ENCODE data around the gene GASK1A. TPM values are rescaled to one million over a fixed set of nuclear protein-coding genes. Genes with fewer than 3 reads are reported as not detected.
A peak's percentile ranks its signal among the peaks of the same experiment; 100 is the strongest.

The GASK1A gene
- total RNA-seq, 3 donors from 2014 or later, result 1.2 to 10.0 (median 3.6) TPM

DNA sequence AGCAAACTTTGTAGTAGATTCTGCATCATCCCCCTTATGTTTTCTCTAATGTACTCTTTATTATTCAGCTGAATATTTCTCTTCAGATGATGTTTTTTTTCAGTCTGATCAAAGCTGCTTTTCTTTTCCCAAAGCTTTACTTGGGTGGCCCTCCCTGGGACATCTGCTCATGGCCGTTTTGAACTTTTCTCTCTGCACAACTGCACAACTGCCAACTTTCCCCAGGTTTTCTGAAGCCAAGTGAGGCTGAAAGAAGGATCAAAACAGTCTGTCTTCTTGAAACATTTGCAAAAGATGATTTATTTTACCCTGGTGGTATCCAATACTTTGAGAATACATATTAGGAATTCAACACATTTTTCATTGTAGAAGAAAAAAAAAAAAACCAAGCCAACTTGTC lies 43.0 kb downstream of the GASK1A start:
- intact Hi-C loops (cut with DNase I, micrococcal nuclease), result no loop called here
- Histone ChIP-seq H3K36me3 (ENCODE audit: low read depth) (no peaks in the 10 kb centered on the region), H3K4me1 (ENCODE audit: low read depth) (no peaks in the 10 kb centered on the region), H3K4me3 (no peak overlapping the region), H3K9me3 (no peaks in the 10 kb centered on the region)
- DNase-seq (no peak), ATAC-seq (no peak)
- TF ChIP-seq, protein P1, sequence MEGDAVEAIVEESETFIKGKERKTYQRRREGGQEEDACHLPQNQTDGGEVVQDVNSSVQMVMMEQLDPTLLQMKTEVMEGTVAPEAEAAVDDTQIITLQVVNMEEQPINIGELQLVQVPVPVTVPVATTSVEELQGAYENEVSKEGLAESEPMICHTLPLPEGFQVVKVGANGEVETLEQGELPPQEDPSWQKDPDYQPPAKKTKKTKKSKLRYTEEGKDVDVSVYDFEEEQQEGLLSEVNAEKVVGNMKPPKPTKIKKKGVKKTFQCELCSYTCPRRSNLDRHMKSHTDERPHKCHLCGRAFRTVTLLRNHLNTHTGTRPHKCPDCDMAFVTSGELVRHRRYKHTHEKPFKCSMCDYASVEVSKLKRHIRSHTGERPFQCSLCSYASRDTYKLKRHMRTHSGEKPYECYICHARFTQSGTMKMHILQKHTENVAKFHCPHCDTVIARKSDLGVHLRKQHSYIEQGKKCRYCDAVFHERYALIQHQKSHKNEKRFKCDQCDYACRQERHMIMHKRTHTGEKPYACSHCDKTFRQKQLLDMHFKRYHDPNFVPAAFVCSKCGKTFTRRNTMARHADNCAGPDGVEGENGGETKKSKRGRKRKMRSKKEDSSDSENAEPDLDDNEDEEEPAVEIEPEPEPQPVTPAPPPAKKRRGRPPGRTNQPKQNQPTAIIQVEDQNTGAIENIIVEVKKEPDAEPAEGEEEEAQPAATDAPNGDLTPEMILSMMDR (IDR thresholded peaks at IDR 0.05), result no peak

DNA sequence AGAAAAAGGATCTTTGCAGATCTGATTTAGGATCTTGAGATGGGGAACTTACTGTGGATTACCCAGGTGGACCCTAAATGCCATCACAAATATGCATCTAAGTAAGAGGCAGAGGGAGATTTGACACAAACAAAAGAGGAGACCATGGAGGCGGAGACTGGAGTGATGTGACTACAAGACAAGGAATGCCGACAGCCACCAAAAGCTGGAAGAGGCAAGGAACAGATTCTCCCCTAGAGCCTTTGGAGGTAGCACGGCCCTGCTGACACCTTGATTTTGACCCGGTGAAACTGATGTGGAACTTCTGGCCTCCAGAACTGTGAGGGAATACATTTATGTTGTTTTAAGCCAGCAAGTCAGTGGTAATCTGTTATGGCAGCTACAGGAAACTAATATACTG lies 44.0 kb downstream of the GASK1A start:
- ATAC-seq (no peak), DNase-seq (no peak)
- H3K36me3 ChIP-seq (ENCODE audit: low read depth), result no peaks in the 10 kb centered on the region
- no peaks in the 10 kb centered on the region for H3K9me3 ChIP-seq
- TF ChIP-seq, protein P1 (IDR thresholded peaks at IDR 0.05), result no peak
- no peaks in the 10 kb centered on the region for H3K4me1 ChIP-seq (ENCODE audit: low read depth)
- intact Hi-C loops (cut with DNase I, micrococcal nuclease), result no loop called here
- H3K4me3 ChIP-seq, result no peak overlapping the region

DNA sequence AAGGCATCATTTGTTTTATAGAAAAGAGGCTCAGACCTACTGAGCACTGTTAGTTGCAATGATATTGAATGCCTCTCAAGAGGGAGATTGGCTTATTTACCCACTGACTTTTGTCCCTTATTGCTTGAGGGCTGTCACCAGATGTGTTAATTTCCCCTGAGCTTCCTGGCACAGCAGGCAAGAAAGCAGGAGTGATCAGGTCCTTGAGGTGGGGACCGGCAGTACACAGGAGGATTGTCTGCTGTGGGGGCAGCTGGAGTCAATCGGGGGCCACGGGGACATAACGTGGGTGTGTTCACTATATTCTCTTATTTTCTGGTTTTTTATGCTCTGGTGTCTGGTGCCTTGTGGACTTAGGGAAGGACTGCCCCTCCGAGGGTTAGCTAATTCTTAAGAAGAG lies 44.6 kb downstream of the GASK1A start:
- TF ChIP-seq, protein P1 (IDR thresholded peaks at IDR 0.05), result no peak
- ATAC-seq (no peak), DNase-seq (no peak)
- H3K36me3 ChIP-seq (ENCODE audit: low read depth), result no peaks in the 10 kb centered on the region
- H3K4me1 ChIP-seq (ENCODE audit: low read depth), result no peaks in the 10 kb centered on the region
- no peaks in the 10 kb centered on the region for H3K9me3 ChIP-seq
- intact Hi-C loops (cut with DNase I, micrococcal nuclease), result no loop called here
- H3K4me3 ChIP-seq, result no peak overlapping the region

DNA sequence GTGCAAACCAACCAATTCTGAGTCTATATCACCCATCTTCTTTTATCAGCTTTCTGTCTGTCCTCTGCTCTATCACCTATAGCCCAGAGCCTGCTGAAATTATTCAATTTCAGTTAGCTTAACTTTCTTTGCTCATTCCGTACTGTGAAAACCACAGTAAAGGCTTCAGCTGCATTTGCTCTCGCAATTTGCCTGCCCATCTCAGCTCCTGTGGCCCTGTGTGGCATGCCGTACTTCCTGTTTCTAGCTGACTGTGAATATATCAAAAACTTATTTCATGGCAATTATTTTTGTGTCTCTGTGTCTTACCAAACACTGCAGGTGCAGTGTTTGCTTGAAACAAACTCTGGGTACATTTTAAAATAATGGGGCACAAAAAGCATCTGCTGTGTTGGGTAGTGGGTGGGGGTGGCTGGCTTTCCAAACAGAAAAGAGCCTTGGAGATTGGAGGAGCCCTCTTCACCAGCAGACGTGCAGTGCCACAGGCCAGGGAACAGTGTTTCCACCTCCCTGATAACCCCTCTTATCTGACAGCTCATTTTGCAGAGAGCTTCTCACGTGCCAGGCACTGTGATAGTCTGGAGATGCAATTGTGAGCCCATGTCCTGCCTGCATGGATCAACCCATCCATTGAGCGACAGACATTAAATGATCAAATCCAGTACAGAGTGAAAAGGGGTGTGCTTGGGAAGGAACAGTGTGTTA lies 45.2 kb downstream of the GASK1A start:
- TF ChIP-seq, protein P1 (IDR thresholded peaks at IDR 0.05), result no peak
- no peak for DNase-seq
- ATAC-seq, result peak; percentile 52
- no peaks in the 10 kb centered on the region for H3K4me1 ChIP-seq (ENCODE audit: low read depth)
- intact Hi-C loops (cut with DNase I, micrococcal nuclease), result no loop called here
- no peaks in the 10 kb centered on the region for H3K36me3 ChIP-seq (ENCODE audit: low read depth)
- H3K9me3 ChIP-seq, result no peaks in the 10 kb centered on the region
- H3K4me3 ChIP-seq, result no peak overlapping the region

DNA sequence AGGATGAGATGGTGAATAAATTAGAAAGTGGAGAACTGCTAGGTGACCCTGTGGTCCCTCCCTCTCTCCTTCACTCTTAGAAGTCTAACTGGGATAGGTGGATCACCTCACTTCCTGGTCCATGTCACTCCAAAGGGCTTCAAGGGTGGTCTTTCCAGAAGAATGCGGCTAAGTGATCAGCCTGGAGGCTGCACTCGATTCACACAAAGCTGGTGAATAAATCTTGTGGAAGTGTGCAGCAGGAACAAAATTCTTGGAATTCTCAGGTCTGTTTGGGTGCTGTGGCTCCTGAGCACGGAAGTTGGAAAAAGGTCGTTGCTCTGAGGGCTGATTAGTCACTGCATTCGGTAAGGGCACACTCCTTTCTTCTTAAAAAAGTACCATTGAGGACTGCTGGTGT lies 46.3 kb downstream of the GASK1A start:
- intact Hi-C loops (cut with DNase I, micrococcal nuclease), result no loop called here
- DNase-seq (no peak), ATAC-seq (no peak)
- Histone ChIP-seq H3K4me3 (no peak overlapping the region), H3K4me1 (ENCODE audit: low read depth) (no peaks in the 10 kb centered on the region), H3K36me3 (ENCODE audit: low read depth) (no peaks in the 10 kb centered on the region), H3K9me3 (no peaks in the 10 kb centered on the region)
- TF ChIP-seq, protein P1 (IDR thresholded peaks at IDR 0.05), result no peak

DNA sequence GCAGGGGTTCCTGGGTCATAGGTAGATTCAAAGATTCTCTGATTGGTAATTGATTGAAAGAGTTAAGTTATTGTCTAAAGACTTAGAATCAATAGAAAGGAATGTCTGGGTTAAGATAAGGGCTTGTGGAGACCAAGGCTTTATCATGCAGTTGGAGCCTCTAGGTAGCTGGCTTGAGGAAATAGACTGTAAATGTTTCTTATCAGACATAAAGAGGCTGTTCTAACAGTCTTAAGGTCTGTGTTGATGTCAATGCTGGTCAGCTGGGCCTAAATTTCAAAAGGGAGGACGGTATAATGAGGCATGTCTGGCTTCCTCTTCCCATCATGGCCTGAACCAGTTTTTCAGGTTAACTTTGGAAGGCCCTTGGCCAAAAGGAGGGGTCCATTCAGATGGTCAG lies 48.9 kb downstream of the GASK1A start:
- H3K4me3 ChIP-seq, result no peak overlapping the region
- TF ChIP-seq, protein P1 (IDR thresholded peaks at IDR 0.05), result no peak
- H3K4me1 ChIP-seq (ENCODE audit: low read depth), result no peaks in the 10 kb centered on the region
- ATAC-seq (no peak), DNase-seq (no peak)
- no peaks in the 10 kb centered on the region for H3K36me3 ChIP-seq (ENCODE audit: low read depth)
- H3K9me3 ChIP-seq, result no peaks in the 10 kb centered on the region
- intact Hi-C loops (cut with DNase I, micrococcal nuclease), result no loop called here
